K562 (cell line): ENCODE measurements around the gene HAPSTR1. TPM values are rescaled to one million over a fixed set of nuclear protein-coding genes. Genes with fewer than 3 reads are reported as not detected.

ENCODE experiments used
- JUN ChIP-seq, 2 experiments: sonication (generic) in 1 of 2; formaldehyde crosslinking in 1 of 2; IDR thresholded peaks; 2 replicates each; pipeline versions ENCODE4 v1.6.1 to v1.8.0; 2012 to 2022; ENCODE audit warnings: borderline replicate concordance in 2 of 2, mild to moderate bottlenecking in 2 of 2, improper control_type of control experiment in 1 of 2, low read depth in 1 of 2, low read length in 1 of 2, missing genetic modification reagents in 1 of 2
- MAZ ChIP-seq, 2 experiments: fragments of 450-650 bp in 1 of 2; sonication (generic) in 1 of 2; formaldehyde crosslinking; IDR thresholded peaks in 1 of 2; conservative IDR thresholded peaks in 1 of 2; 2 replicates each; pipeline versions ENCODE4 v1.4.0 to v1.5.0; 2020; ENCODE audit warnings: mild to moderate bottlenecking in 1 of 2, missing genetic modification reagents in 1 of 2
- MYNN ChIP-seq, 2 experiments: sonication (generic); formaldehyde crosslinking in 1 of 2; IDR thresholded peaks; 2 replicates each; pipeline versions ENCODE4 v1.5.0 to v1.6.1; 2016 to 2020; ENCODE audit warnings: antibody characterized with exemption in 1 of 2, missing genetic modification reagents in 1 of 2
- NFE2L1 ChIP-seq: fragments of 450-650 bp; IDR thresholded peaks from 2 replicates; pipeline ENCODE4 v1.6.1; 2016; ENCODE audit warnings: missing genetic modification characterization, low read depth, mild to moderate bottlenecking, missing compliant biosample characterization, moderate library complexity, borderline replicate concordance
- NR2C2 ChIP-seq, 2 experiments: fragments of 200-800 bp in 1 of 2; sonication (Bioruptor generic) in 1 of 2; sonication (generic) in 1 of 2; formaldehyde crosslinking in 1 of 2; IDR thresholded peaks; 2 replicates each; pipeline versions ENCODE4 v1.6.1 to v1.8.0; 2016 to 2022; ENCODE audit warnings: mild to moderate bottlenecking in 1 of 2, missing compliant biosample characterization in 1 of 2, missing genetic modification characterization in 1 of 2, missing genetic modification reagents in 1 of 2
- POLR2G ChIP-seq: fragments of 200-400 bp; formaldehyde crosslinking; IDR thresholded peaks from 2 replicates; pipeline ENCODE4 v1.6.1; 2017; ENCODE audit warnings: low read depth, mild to moderate bottlenecking, antibody characterized with exemption, low read length, moderate library complexity
- RAD21 ChIP-seq, 2 experiments: fragments of 250-450 bp in 1 of 2; fragments of 450-650 bp in 1 of 2; sonication (Bioruptor Pico) in 1 of 2; formaldehyde crosslinking in 1 of 2; IDR thresholded peaks in 1 of 2; conservative IDR thresholded peaks in 1 of 2; 2 replicates each; pipeline versions ENCODE4 v1.4.0 to v1.8.0; 2020 to 2022; ENCODE audit warnings: mild to moderate bottlenecking in 2 of 2, moderate library complexity in 1 of 2
- RHOXF2B ChIP-seq: fragments of 250-450 bp; sonication (Bioruptor Pico); conservative IDR thresholded peaks from 2 replicates; pipeline ENCODE4 v1.5.1; 2021
- SIN3A ChIP-seq, 2 experiments: fragments of 150-350 bp in 1 of 2; IDR thresholded peaks; 2 replicates each; pipeline ENCODE4 v1.6.1; 2011 to 2016; ENCODE audit warnings: borderline replicate concordance in 2 of 2, low read depth in 2 of 2, low read length in 2 of 2, mild to moderate bottlenecking in 2 of 2, moderate library complexity in 2 of 2; ENCODE audit not compliant: control insufficient read depth in 1 of 2
- TOE1 ChIP-seq, 2 experiments: fragments of 450-650 bp in 1 of 2; sonication (generic) in 1 of 2; formaldehyde crosslinking in 1 of 2; IDR thresholded peaks; 2 replicates each; pipeline versions ENCODE4 v1.7.1 to v1.8.0; 2016 to 2022; ENCODE audit warnings: borderline replicate concordance in 2 of 2, mild to moderate bottlenecking in 2 of 2, antibody characterized with exemption in 1 of 2, inconsistent platforms in 1 of 2, low read depth in 1 of 2, missing genetic modification reagents in 1 of 2, moderate library complexity in 1 of 2
- ZC3H11A ChIP-seq: IDR thresholded peaks from 2 replicates; pipeline ENCODE4 v1.6.1; 2012; ENCODE audit warnings: low read depth, low read length, improper control_type of control experiment
- ZFX ChIP-seq: sonication (generic); formaldehyde crosslinking; IDR thresholded peaks from 2 replicates; pipeline ENCODE4 v1.8.0; 2022; ENCODE audit warnings: mild to moderate bottlenecking, missing genetic modification reagents, moderate library complexity
- ZNF274 ChIP-seq: IDR thresholded peaks from 2 replicates; pipeline ENCODE4 v1.6.1; 2011; ENCODE audit warnings: low read depth, mild to moderate bottlenecking, low read length, moderate library complexity, borderline replicate concordance
- polyA plus RNA-seq, 8 experiments: library from polyadenylated mRNA; depleted of rRNA in 4 of 8; stranded (reverse) in 5 of 8; unstranded in 3 of 8; fragments of >200 nt; fragmentation: Nextera tagmentation in 2 of 8; fragmentation: Illumina TruSeq in 1 of 8; extraction: Ambion mirVana in 2 of 8; extraction: Trizol in 1 of 8; gene quantifications; 2 replicates each; pipeline versions ENCODE4 v1.2.1 to v1.2.3, GENCODE V29; 2011 to 2014; ENCODE audit warnings: inconsistent platforms in 1 of 8, missing spikeins in 1 of 8
- total RNA-seq, 7 experiments: library from RNA; depleted of rRNA in 6 of 7; stranded (reverse); fragments of >200 nt in 6 of 7; fragmentation: Illumina TruSeq in 2 of 7; extraction: Trizol in 2 of 7; gene quantifications; 2 replicates each; pipeline versions ENCODE4 v1.2.1 to v1.2.3, GENCODE V29; 2011 to 2021; ENCODE audit warnings: low replicate concordance in 1 of 7
- TF ChIP-seq, protein P1 (sequence below): fragments of 450-650 bp; formaldehyde crosslinking; IDR thresholded peaks from 2 replicates; pipeline ENCODE4 v1.4.0; 2022; ENCODE audit warnings: missing genetic modification characterization
- TF ChIP-seq, protein P2 (sequence below), 2 experiments: IDR thresholded peaks; 2 replicates each; pipeline ENCODE4 v1.6.1; 2012; ENCODE audit warnings: improper control_type of control experiment in 2 of 2, low read depth in 2 of 2, low read length in 2 of 2, borderline replicate concordance in 1 of 2
- TF ChIP-seq, protein P3 (sequence below): fragments of 450-650 bp; IDR thresholded peaks from 2 replicates; pipeline ENCODE4 v1.6.1; 2017; ENCODE audit warnings: antibody characterized with exemption, mild to moderate bottlenecking

The HAPSTR1 gene
- total and polyA plus RNA-seq, 9 of the 15 experiments (the other 6 are each of a cell fraction or from before 2014, with no cell fraction given): 10.8 to 67.9 (median 36.5) TPM

DNA sequence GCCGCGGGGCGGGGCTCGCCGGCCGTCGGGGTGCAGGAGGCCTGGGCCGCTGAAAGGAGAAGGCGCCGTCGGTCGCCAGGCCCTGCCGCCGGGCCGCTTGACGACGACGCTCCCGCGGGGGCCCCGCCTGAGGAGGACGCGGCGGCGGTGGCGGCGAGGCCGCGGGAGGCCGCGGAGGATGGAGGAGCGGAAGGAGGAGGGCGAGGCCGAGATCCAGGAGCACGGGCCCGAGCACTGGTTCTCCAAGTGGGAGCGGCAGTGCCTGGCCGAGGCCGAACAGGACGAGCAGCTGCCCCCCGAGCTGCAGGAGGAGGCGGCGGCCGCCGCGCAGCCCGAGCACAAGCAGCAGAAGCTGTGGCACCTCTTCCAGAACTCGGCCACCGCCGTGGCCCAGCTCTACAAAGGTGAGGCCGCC is 430 bp downstream of the HAPSTR1 start (continued):
- TF ChIP-seq MAZ (CRISPR knock-in tag; conservative IDR thresholded peaks at IDR 0.05 in 1 of 2, IDR thresholded peaks at IDR 0.05 in 1 of 2) (no peak), TOE1 (IDR thresholded peaks at IDR 0.05; ENCODE audit: borderline replicate concordance) (no peak), TOE1 (CRISPR knock-in tag; IDR thresholded peaks at IDR 0.05; ENCODE audit: borderline replicate concordance, low read depth) (0 out of 2 replicates have a peak, but pooled peaks have one; percentile 37), RHOXF2B (CRISPR knock-in tag) (no peak), MYNN (IDR thresholded peaks at IDR 0.05) (no peak), MYNN (CRISPR knock-in tag; IDR thresholded peaks at IDR 0.05) (no peak), POLR2G (peak; percentile 87), JUN (IDR thresholded peaks at IDR 0.05; ENCODE audit: borderline replicate concordance, low read depth, low read length) (no peak), JUN (CRISPR knock-in tag; IDR thresholded peaks at IDR 0.05; ENCODE audit: borderline replicate concordance) (peak; percentile 9; the same call in 1 of the 2 replicates), NR2C2 (CRISPR knock-in tag; IDR thresholded peaks at IDR 0.05) (no peak; the same call in none of the 2 replicates), NR2C2 (tag; IDR thresholded peaks at IDR 0.05) (no peak), ZNF274 (no peak), SIN3A (IDR thresholded peaks at IDR 0.05; ENCODE audit: borderline replicate concordance in 2 of 2, control insufficient read depth in 1 of 2, low read depth in 2 of 2, low read length in 2 of 2) (peak; percentile 24 to 64; a peak in 2 of 4 replicates), ZFX (peak; percentile 81), RAD21 (CRISPR knock-in tag; conservative IDR thresholded peaks at IDR 0.05 in 1 of 2, IDR thresholded peaks at IDR 0.05 in 1 of 2) (no peak), ZC3H11A (no peak), NFE2L1 (tag) (no peak)
- TF ChIP-seq, protein P1, sequence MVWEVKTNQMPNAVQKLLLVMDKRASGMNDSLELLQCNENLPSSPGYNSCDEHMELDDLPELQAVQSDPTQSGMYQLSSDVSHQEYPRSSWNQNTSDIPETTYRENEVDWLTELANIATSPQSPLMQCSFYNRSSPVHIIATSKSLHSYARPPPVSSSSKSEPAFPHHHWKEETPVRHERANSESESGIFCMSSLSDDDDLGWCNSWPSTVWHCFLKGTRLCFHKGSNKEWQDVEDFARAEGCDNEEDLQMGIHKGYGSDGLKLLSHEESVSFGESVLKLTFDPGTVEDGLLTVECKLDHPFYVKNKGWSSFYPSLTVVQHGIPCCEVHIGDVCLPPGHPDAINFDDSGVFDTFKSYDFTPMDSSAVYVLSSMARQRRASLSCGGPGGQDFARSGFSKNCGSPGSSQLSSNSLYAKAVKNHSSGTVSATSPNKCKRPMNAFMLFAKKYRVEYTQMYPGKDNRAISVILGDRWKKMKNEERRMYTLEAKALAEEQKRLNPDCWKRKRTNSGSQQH (CRISPR knock-in tag): no peak
- TF ChIP-seq, protein P2, sequence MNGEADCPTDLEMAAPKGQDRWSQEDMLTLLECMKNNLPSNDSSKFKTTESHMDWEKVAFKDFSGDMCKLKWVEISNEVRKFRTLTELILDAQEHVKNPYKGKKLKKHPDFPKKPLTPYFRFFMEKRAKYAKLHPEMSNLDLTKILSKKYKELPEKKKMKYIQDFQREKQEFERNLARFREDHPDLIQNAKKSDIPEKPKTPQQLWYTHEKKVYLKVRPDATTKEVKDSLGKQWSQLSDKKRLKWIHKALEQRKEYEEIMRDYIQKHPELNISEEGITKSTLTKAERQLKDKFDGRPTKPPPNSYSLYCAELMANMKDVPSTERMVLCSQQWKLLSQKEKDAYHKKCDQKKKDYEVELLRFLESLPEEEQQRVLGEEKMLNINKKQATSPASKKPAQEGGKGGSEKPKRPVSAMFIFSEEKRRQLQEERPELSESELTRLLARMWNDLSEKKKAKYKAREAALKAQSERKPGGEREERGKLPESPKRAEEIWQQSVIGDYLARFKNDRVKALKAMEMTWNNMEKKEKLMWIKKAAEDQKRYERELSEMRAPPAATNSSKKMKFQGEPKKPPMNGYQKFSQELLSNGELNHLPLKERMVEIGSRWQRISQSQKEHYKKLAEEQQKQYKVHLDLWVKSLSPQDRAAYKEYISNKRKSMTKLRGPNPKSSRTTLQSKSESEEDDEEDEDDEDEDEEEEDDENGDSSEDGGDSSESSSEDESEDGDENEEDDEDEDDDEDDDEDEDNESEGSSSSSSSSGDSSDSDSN (IDR thresholded peaks at IDR 0.05; ENCODE audit: borderline replicate concordance in 1 of 2, low read depth in 2 of 2, low read length in 2 of 2): 0 out of 4 replicates have a peak, but pooled peaks of 1 of the 2 experiments have one; percentile 11
- TF ChIP-seq, protein P3, sequence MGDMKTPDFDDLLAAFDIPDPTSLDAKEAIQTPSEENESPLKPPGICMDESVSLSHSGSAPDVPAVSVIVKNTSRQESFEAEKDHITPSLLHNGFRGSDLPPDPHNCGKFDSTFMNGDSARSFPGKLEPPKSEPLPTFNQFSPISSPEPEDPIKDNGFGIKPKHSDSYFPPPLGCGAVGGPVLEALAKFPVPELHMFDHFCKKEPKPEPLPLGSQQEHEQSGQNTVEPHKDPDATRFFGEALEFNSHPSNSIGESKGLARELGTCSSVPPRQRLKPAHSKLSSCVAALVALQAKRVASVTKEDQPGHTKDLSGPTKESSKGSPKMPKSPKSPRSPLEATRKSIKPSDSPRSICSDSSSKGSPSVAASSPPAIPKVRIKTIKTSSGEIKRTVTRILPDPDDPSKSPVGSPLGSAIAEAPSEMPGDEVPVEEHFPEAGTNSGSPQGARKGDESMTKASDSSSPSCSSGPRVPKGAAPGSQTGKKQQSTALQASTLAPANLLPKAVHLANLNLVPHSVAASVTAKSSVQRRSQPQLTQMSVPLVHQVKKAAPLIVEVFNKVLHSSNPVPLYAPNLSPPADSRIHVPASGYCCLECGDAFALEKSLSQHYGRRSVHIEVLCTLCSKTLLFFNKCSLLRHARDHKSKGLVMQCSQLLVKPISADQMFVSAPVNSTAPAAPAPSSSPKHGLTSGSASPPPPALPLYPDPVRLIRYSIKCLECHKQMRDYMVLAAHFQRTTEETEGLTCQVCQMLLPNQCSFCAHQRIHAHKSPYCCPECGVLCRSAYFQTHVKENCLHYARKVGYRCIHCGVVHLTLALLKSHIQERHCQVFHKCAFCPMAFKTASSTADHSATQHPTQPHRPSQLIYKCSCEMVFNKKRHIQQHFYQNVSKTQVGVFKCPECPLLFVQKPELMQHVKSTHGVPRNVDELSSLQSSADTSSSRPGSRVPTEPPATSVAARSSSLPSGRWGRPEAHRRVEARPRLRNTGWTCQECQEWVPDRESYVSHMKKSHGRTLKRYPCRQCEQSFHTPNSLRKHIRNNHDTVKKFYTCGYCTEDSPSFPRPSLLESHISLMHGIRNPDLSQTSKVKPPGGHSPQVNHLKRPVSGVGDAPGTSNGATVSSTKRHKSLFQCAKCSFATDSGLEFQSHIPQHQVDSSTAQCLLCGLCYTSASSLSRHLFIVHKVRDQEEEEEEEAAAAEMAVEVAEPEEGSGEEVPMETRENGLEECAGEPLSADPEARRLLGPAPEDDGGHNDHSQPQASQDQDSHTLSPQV: 0 out of 2 replicates have a peak, but pooled peaks have one; percentile 50
